HepG2 (cell line): Measurements from ENCODE around the gene C22orf39. TPM values are rescaled to one million over a fixed set of nuclear protein-coding genes. Genes with fewer than 3 reads are reported as not detected.

ENCODE experiments used
- HNRNPL ChIP-seq: fragments of 200-400 bp; formaldehyde crosslinking; IDR thresholded peaks from 2 replicates; pipeline ENCODE4 v1.6.1; 2017; ENCODE audit warnings: mild to moderate bottlenecking, low read depth, low read length
- IKZF5 ChIP-seq: IDR thresholded peaks from 2 replicates; pipeline ENCODE4 v1.6.1; 2018; ENCODE audit warnings: missing genetic modification reagents, mild to moderate bottlenecking, missing compliant biosample characterization
- NPAS2 ChIP-seq: sonication (generic); formaldehyde crosslinking; IDR thresholded peaks from 2 replicates; pipeline ENCODE4 v1.8.0; 2022; ENCODE audit warnings: mild to moderate bottlenecking, missing genetic modification reagents, borderline replicate concordance
- PBX3 ChIP-seq: sonication (generic); formaldehyde crosslinking; IDR thresholded peaks from 2 replicates; pipeline ENCODE4 v1.8.1; 2023; ENCODE audit warnings: missing genetic modification reagents, inconsistent platforms, borderline replicate concordance
- RNF2 ChIP-seq: fragments of 450-650 bp; conservative IDR thresholded peaks from 2 replicates; pipeline ENCODE4 v1.6.1; 2016; ENCODE audit warnings: low read depth
- TFAP4 ChIP-seq: sonication (generic); IDR thresholded peaks from 2 replicates; pipeline ENCODE4 v1.6.1; 2016; ENCODE audit warnings: low read depth, borderline replicate concordance
- ZBTB20 ChIP-seq: sonication (generic); formaldehyde crosslinking; IDR thresholded peaks from 2 replicates; pipeline ENCODE4 v1.8.1; 2023; ENCODE audit warnings: missing genetic modification reagents, low read depth, mild to moderate bottlenecking, borderline replicate concordance
- ZBTB40 ChIP-seq, 2 experiments: fragments of 450-650 bp in 1 of 2; sonication (generic) in 1 of 2; formaldehyde crosslinking in 1 of 2; IDR thresholded peaks; 2 replicates each; pipeline versions ENCODE4 v1.6.1 to v1.8.0; 2016 to 2022; ENCODE audit warnings: antibody characterized with exemption in 1 of 2, mild to moderate bottlenecking in 1 of 2, missing genetic modification reagents in 1 of 2
- ZGPAT ChIP-seq: IDR thresholded peaks from 2 replicates; pipeline ENCODE4 v1.6.1; 2016; ENCODE audit warnings: mild to moderate bottlenecking
- ZNF276 ChIP-seq: sonication (generic); formaldehyde crosslinking; IDR thresholded peaks from 2 replicates; pipeline ENCODE4 v1.4.0; 2020; ENCODE audit warnings: mild to moderate bottlenecking, low read depth, missing genetic modification reagents
- ZNF432 ChIP-seq: sonication (generic); formaldehyde crosslinking; IDR thresholded peaks from 2 replicates; pipeline ENCODE4 v1.5.0; 2020; ENCODE audit warnings: missing genetic modification reagents, mild to moderate bottlenecking, borderline replicate concordance
- polyA plus RNA-seq, 8 experiments: library from polyadenylated mRNA; depleted of rRNA in 3 of 8; stranded (reverse) in 7 of 8; unstranded in 1 of 8; fragments of >200 nt; fragmentation: Illumina TruSeq in 4 of 8; extraction: Trizol in 4 of 8; gene quantifications; 2 replicates each; pipeline versions ENCODE4 v1.2.1 to v1.2.3, GENCODE V29; 2011 to 2016; ENCODE audit warnings: low read depth in 4 of 8, missing spikeins in 1 of 8, mixed read lengths in 1 of 8; ENCODE audit not compliant: insufficient read depth in 1 of 8
- total RNA-seq, 5 experiments: library from RNA; depleted of rRNA; stranded (reverse); fragments of >200 nt; fragmentation: Illumina TruSeq; extraction: Trizol; gene quantifications; 2 replicates each; pipeline ENCODE4 v1.2.3, GENCODE V29; 2016; ENCODE audit warnings: low read depth in 1 of 5

C22orf39 gene
- total and polyA plus RNA-seq, 2 of the 13 experiments (the other 11 are each of a cell fraction or from before 2014, with no cell fraction given) = 23.4 to 26.4 TPM

- TF ChIP-seq PBX3 (no peak), ZNF432 (CRISPR knock-in tag) (no peak), ZBTB40 (IDR thresholded peaks at IDR 0.05) (no peak), ZBTB40 (CRISPR knock-in tag; IDR thresholded peaks at IDR 0.05) (no peak), TFAP4 (no peak), HNRNPL (peak; percentile 79), ZBTB20 (CRISPR knock-in tag) (no peak; the same call in 1 of the 2 replicates), NPAS2 (no peak), ZNF276 (CRISPR knock-in tag) (no peak), IKZF5 (no peak), RNF2 (peak; percentile 64; the same call in 1 of the 2 replicates), ZGPAT (CRISPR knock-in tag) (no peak; the same call in 1 of the 2 replicates)
Measured at GRCh38 chr22:19430890-19431541, 16.5 kb downstream of the C22orf39 start (continued).
